ENCODE data around the gene CRYBB3.

The CRYBB3 gene

DNA sequence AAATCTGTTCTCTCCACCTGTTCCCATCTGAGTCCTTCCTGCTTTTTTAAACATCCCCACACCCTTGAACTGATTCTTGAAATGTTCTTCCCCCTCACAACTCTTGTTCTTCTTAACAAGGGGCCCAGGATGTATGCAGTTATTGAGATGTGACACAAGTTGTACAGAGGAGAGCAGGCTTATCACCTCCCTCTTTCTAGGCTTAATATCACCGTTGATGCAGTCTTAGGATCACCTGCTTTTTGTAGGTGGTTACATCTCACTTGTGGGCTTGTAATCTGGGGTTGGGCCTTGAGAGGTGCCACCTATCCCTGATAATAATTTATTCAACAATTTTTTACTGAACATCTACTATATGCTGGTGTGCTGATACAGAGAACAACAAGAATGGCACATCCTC, 6.2 kb downstream of the CRYBB3 start:
- in situ Hi-C loops (cut with MboI; ENCODE audit: low pct_unique_long_range_greater_than_20kb, low sequenced_read_pairs, unreplicated experiment) = no loop called here
- TF ChIP-seq, protein P1, sequence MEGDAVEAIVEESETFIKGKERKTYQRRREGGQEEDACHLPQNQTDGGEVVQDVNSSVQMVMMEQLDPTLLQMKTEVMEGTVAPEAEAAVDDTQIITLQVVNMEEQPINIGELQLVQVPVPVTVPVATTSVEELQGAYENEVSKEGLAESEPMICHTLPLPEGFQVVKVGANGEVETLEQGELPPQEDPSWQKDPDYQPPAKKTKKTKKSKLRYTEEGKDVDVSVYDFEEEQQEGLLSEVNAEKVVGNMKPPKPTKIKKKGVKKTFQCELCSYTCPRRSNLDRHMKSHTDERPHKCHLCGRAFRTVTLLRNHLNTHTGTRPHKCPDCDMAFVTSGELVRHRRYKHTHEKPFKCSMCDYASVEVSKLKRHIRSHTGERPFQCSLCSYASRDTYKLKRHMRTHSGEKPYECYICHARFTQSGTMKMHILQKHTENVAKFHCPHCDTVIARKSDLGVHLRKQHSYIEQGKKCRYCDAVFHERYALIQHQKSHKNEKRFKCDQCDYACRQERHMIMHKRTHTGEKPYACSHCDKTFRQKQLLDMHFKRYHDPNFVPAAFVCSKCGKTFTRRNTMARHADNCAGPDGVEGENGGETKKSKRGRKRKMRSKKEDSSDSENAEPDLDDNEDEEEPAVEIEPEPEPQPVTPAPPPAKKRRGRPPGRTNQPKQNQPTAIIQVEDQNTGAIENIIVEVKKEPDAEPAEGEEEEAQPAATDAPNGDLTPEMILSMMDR (IDR thresholded peaks at IDR 0.05; ENCODE audit: extremely low read depth, insufficient read depth, missing control alignments) = no peak
- DNase-seq (ENCODE audit: low spot score) = no peak

DNA sequence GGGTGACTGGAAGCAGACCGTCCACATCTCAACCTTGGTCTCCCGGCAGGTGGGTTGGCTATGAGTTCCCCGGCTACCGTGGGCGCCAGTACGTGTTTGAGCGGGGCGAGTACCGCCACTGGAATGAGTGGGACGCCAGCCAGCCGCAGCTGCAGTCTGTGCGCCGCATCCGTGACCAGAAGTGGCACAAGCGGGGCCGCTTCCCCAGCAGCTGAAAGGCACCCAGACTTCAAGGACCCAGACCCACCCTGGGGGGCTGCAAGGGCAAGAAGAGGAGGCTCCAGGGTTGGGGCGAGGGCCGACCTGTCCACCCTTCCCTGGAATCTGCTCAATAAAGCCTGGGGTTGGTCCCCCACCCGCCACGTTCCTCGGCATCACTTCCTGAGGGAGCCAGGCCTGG, 7.3 kb downstream of the CRYBB3 start:
- TF ChIP-seq, protein P1 (IDR thresholded peaks at IDR 0.05; ENCODE audit: extremely low read depth, insufficient read depth, missing control alignments) = no peak
- no peak for DNase-seq (ENCODE audit: low spot score)
- in situ Hi-C loops (cut with MboI; ENCODE audit: low pct_unique_long_range_greater_than_20kb, low sequenced_read_pairs, unreplicated experiment) = no loop called here

DNA sequence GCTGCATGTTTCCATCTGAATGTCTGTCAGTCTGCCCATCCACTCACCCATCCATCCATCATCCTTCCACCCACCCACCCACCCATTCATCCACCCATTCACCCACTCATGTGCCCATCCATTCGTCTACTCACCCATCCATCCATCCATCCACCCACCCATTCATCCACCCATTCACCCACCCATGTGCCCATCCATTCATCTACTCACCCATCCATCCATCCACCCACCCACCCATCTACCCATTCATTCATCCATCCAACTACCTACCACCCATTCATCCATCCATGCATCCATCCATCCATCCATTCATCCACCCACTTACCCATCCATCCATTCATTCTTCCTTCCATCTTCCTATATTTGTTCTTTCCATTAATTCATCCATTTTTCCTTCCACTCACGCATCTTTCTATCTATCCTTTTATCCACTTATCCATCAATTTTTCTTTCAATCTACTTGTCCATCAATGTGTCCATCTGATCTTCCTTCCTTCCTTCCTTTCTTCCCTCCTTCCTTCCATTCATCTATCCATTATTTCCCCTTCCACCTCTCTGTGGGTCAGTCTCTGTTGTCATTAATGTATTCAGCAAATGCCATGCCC, 8.0 kb downstream of the CRYBB3 start:
- DNase-seq (ENCODE audit: low spot score) = no peak
- in situ Hi-C loops (cut with MboI; ENCODE audit: low pct_unique_long_range_greater_than_20kb, low sequenced_read_pairs, unreplicated experiment) = no loop called here
- TF ChIP-seq, protein P1 (IDR thresholded peaks at IDR 0.05; ENCODE audit: extremely low read depth, insufficient read depth, missing control alignments) = no peak

DNA sequence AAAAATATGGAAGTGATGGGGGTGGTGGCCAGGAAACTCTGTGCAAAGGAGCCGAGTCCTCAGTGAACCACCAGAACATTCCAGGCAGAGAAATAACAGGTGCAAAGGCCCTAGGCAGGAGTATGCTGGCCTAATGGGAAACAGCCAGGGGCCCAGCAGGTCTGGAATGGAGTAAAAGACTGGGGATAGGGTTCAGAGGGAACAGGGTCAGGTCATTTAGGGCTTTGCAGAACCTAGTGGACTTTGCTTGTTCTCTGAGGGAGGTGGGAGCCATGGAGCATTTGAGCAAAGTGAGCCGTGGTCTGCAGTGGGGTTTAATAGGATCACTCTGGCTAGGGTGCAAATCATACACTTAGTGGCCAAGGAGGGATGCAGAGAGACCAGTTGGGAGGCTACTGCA, 8.7 kb downstream of the CRYBB3 start:
- DNase-seq (ENCODE audit: low spot score) = no peak
- TF ChIP-seq, protein P1 (IDR thresholded peaks at IDR 0.05; ENCODE audit: extremely low read depth, insufficient read depth, missing control alignments) = no peak
- in situ Hi-C loops (cut with MboI; ENCODE audit: low pct_unique_long_range_greater_than_20kb, low sequenced_read_pairs, unreplicated experiment) = no loop called here

DNA sequence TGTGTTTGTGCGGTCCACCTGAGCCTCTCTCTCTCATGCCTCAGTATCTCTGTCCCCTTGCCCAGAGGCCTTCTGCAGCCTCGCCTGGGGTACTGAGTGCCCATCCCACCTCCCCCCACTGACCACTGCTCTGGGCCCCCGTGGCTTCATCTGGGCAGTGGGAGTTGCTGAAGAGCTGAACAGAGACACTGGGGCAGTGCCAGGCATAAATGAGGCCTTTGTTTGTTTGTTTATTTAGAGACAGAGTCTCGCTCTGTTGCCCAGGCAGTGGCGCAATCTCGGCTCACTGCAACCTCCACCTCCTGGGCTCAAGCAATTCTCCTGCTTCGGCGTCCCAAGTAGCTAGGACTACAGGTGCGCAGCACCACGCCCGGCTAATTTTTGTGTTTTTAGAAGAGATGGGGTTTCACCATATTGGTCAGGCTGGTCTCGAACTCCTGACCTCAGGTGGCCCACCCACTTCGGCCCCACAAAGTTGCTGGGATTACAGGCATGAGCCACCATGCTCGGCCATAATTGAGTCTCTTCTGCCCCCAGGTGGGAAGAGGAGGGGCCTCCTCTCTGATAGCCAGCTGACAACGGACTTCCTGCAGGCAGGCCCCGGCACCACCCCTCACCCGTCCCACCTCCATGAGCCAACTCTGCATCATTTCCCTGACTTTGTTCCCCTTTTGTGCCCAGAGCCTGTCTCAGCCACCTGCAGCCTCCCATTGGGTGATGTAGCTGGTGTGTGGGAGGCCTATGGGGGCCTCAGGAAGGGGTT, 9.3 kb downstream of the CRYBB3 start:
- TF ChIP-seq, protein P1 (IDR thresholded peaks at IDR 0.05; ENCODE audit: extremely low read depth, insufficient read depth, missing control alignments) = no peak
- DNase-seq (ENCODE audit: low spot score) = no peak
- in situ Hi-C loops (cut with MboI; ENCODE audit: low pct_unique_long_range_greater_than_20kb, low sequenced_read_pairs, unreplicated experiment) = no loop called here

DNA sequence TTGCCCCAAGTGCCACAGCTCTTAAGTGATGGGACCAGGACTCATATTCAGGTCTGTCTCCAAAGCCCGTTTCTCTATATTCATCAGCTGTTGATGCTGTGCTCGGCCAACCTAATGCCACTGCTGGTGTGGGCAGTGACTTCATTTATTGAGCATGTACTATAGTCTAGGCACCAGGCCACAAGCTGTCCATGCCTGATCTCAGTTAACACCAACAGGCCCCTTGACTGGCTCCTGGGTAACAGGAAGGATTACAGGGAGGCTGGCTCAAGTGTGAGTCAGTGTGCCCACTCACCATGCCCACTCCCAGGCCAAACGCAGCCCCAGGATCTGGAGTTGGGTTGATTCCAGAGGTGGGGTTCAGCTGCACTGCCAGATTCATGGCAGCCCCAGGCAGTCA, 11.1 kb downstream of the CRYBB3 start:
- in situ Hi-C loops (cut with MboI; ENCODE audit: low pct_unique_long_range_greater_than_20kb, low sequenced_read_pairs, unreplicated experiment) = no loop called here
- TF ChIP-seq, protein P1 (IDR thresholded peaks at IDR 0.05; ENCODE audit: extremely low read depth, insufficient read depth, missing control alignments) = no peak
- DNase-seq (ENCODE audit: low spot score) = no peak

All from GM13977 (cell line).